GM12878 (cell line): Measurements from ENCODE around the gene MAP4K4. TPM values are rescaled to one million over a fixed set of nuclear protein-coding genes. Genes with fewer than 3 reads are reported as not detected.

Experiments
- FOXK2 ChIP-seq: fragments of 450-650 bp; IDR thresholded peaks from 2 replicates; pipeline ENCODE4 v1.6.1; 2017; ENCODE audit warnings: mild to moderate bottlenecking, moderate library complexity
- HDAC6 ChIP-seq: fragments of 200-600 bp; sonication (generic); IDR thresholded peaks from one replicate; pipeline ENCODE4 v1.8.0; 2017; ENCODE audit warnings: antibody characterized with exemption; ENCODE audit not compliant: unreplicated experiment
- SRF ChIP-seq, 2 experiments: IDR thresholded peaks; 2 replicates each; pipeline ENCODE4 v1.6.1; 2011; ENCODE audit warnings: low read depth in 2 of 2, low read length in 2 of 2, mild to moderate bottlenecking in 1 of 2, moderate library complexity in 1 of 2
- ZNF217 ChIP-seq: fragments of 450-650 bp; IDR thresholded peaks from 2 replicates; pipeline ENCODE4 v1.6.1; 2017; ENCODE audit warnings: antibody characterized with exemption, mild to moderate bottlenecking
- ZNF384 ChIP-seq: IDR thresholded peaks from 2 replicates; pipeline ENCODE4 v1.6.1; 2012; ENCODE audit warnings: low read depth, mild to moderate bottlenecking, low read length, improper control_type of control experiment, borderline replicate concordance
- polyA plus RNA-seq, 11 experiments: library from polyadenylated mRNA; depleted of rRNA in 4 of 11; unstranded in 6 of 11; stranded (reverse) in 5 of 11; fragments of >200 nt; fragmentation: Nextera tagmentation in 4 of 11; fragmentation: Illumina TruSeq in 1 of 11; extraction: Ambion mirVana in 4 of 11; extraction: Trizol in 1 of 11; gene quantifications; 1 replicate in 1 of 11; 2 replicates in 10 of 11; pipeline versions ENCODE4 v1.2.1 to v1.2.3, GENCODE V29; 2011 to 2016; ENCODE audit warnings: inconsistent platforms in 2 of 11, missing spikeins in 2 of 11, low read depth in 1 of 11
- total RNA-seq, 4 experiments: library from RNA; depleted of rRNA in 3 of 4; stranded (reverse); fragments of >200 nt in 3 of 4; fragmentation: Illumina TruSeq in 1 of 4; extraction: Trizol in 1 of 4; gene quantifications; 2 replicates each; pipeline versions ENCODE4 v1.2.1 to v1.2.3, GENCODE V29; 2013 to 2021
- TF ChIP-seq, protein P1 (sequence below): fragments of 450-650 bp; IDR thresholded peaks from 2 replicates; pipeline ENCODE4 v1.6.1; 2017; ENCODE audit warnings: mild to moderate bottlenecking, moderate library complexity
- TF ChIP-seq, protein P2 (sequence below): IDR thresholded peaks from 2 replicates; pipeline ENCODE4 v1.6.1; 2011; ENCODE audit warnings: borderline replicate concordance, low read depth, mild to moderate bottlenecking, moderate library complexity, mixed read lengths, low read length; ENCODE audit not compliant: insufficient read depth; ENCODE audit errors: extremely low read length
- TF ChIP-seq, protein P3 (sequence below): fragments of 450-650 bp; IDR thresholded peaks from 2 replicates; pipeline ENCODE4 v1.6.1; 2017; ENCODE audit warnings: mild to moderate bottlenecking, low read depth, inconsistent platforms; ENCODE audit not compliant: poor library complexity, severe bottlenecking

The MAP4K4 gene
- total and polyA plus RNA-seq, 10 of the 15 experiments (the other 5 are each of a cell fraction or from before 2014, with no cell fraction given) = 1.9 to 50.4 (median 9.7) TPM

DNA sequence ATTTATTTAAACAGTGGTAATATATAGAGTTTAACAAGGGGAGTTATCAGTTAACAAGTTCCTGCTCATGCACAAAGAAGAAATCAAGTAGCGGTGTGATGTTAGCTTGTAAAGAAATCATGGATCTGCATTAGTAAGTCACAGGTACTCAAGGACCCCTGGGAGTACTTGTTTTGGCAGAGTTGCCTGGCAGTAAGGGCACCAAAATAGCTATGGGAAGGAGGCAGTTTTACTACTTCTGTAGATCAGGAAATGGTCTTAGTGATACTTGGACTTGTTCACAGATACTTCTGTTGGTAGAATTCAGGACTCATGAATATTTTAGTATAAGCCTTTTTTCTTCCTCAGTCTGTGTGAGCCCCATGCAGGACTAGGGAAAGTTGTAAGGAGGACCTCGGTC, 186.9 kb downstream of the MAP4K4 start (continued):
- TF ChIP-seq, protein P1, sequence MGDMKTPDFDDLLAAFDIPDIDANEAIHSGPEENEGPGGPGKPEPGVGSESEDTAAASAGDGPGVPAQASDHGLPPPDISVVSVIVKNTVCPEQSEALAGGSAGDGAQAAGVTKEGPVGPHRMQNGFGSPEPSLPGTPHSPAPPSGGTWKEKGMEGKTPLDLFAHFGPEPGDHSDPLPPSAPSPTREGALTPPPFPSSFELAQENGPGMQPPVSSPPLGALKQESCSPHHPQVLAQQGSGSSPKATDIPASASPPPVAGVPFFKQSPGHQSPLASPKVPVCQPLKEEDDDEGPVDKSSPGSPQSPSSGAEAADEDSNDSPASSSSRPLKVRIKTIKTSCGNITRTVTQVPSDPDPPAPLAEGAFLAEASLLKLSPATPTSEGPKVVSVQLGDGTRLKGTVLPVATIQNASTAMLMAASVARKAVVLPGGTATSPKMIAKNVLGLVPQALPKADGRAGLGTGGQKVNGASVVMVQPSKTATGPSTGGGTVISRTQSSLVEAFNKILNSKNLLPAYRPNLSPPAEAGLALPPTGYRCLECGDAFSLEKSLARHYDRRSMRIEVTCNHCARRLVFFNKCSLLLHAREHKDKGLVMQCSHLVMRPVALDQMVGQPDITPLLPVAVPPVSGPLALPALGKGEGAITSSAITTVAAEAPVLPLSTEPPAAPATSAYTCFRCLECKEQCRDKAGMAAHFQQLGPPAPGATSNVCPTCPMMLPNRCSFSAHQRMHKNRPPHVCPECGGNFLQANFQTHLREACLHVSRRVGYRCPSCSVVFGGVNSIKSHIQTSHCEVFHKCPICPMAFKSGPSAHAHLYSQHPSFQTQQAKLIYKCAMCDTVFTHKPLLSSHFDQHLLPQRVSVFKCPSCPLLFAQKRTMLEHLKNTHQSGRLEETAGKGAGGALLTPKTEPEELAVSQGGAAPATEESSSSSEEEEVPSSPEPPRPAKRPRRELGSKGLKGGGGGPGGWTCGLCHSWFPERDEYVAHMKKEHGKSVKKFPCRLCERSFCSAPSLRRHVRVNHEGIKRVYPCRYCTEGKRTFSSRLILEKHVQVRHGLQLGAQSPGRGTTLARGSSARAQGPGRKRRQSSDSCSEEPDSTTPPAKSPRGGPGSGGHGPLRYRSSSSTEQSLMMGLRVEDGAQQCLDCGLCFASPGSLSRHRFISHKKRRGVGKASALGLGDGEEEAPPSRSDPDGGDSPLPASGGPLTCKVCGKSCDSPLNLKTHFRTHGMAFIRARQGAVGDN = no peak
- TF ChIP-seq ZNF217 (no peak), ZNF384 (no peak), HDAC6 (no peak), FOXK2 (no peak), SRF (IDR thresholded peaks at IDR 0.05; ENCODE audit: low read depth in 2 of 2, low read length in 2 of 2) (no peak)
- TF ChIP-seq, protein P2, sequence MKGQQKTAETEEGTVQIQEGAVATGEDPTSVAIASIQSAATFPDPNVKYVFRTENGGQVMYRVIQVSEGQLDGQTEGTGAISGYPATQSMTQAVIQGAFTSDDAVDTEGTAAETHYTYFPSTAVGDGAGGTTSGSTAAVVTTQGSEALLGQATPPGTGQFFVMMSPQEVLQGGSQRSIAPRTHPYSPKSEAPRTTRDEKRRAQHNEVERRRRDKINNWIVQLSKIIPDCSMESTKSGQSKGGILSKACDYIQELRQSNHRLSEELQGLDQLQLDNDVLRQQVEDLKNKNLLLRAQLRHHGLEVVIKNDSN = no peak
- TF ChIP-seq, protein P3, sequence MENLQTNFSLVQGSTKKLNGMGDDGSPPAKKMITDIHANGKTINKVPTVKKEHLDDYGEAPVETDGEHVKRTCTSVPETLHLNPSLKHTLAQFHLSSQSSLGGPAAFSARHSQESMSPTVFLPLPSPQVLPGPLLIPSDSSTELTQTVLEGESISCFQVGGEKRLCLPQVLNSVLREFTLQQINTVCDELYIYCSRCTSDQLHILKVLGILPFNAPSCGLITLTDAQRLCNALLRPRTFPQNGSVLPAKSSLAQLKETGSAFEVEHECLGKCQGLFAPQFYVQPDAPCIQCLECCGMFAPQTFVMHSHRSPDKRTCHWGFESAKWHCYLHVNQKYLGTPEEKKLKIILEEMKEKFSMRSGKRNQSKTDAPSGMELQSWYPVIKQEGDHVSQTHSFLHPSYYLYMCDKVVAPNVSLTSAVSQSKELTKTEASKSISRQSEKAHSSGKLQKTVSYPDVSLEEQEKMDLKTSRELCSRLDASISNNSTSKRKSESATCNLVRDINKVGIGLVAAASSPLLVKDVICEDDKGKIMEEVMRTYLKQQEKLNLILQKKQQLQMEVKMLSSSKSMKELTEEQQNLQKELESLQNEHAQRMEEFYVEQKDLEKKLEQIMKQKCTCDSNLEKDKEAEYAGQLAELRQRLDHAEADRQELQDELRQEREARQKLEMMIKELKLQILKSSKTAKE = no peak
